Measurements from ENCODE around the gene S1PR3.

The S1PR3 gene

DNA sequence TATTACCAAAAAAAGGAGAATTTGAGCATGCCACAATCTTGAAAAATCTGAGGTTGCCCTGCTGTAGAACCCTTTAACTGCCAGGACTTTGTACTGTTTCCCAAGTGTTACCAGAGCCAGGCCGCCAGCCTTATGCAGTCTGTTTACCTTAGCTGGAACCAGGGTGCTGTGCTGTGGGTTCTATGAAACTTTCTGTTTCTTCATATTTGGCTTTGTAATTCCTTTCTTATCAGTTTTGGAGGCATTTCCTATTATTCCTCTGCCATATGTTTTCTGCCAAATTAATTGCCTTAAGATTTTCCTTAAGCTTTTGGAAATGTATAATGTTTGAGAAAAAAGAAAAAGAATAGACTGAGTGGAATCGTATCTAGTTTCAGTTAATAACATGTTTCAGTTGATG lies 2.1 kb downstream of the S1PR3 start:
- H3K9me3 ChIP-seq (ENCODE audit: low read length), result no peaks in the 10 kb centered on the region
- H3K4me3 ChIP-seq (ENCODE audit: low read depth, low read length, poor library complexity, severe bottlenecking), result no peak overlapping the region
- no peaks in the 10 kb centered on the region for H3K27me3 ChIP-seq (ENCODE audit: insufficient read depth, low read length)
- no peaks in the 10 kb centered on the region for H3F3A ChIP-seq (ENCODE audit: insufficient read depth, low read length)
- H3K36me3 ChIP-seq (ENCODE audit: insufficient read depth, low read length), result no peaks in the 10 kb centered on the region
- H3K4me2 ChIP-seq (ENCODE audit: low read length), result 0 out of 2 replicates have a peak overlapping the region, but pooled peaks have one; percentile 2
- H3K4me1 ChIP-seq (ENCODE audit: insufficient read depth, low read length, severe bottlenecking), result peaks cover 74% of the 10 kb centered on the region
- H3K79me2 ChIP-seq (ENCODE audit: insufficient read depth, low read length), result no peaks in the 10 kb centered on the region
- H3K9ac ChIP-seq (ENCODE audit: low read length), result no peak overlapping the region
- H3K9me2 ChIP-seq (ENCODE audit: low read depth, low read length), result no peaks in the 10 kb centered on the region
- TF ChIP-seq, protein P1, sequence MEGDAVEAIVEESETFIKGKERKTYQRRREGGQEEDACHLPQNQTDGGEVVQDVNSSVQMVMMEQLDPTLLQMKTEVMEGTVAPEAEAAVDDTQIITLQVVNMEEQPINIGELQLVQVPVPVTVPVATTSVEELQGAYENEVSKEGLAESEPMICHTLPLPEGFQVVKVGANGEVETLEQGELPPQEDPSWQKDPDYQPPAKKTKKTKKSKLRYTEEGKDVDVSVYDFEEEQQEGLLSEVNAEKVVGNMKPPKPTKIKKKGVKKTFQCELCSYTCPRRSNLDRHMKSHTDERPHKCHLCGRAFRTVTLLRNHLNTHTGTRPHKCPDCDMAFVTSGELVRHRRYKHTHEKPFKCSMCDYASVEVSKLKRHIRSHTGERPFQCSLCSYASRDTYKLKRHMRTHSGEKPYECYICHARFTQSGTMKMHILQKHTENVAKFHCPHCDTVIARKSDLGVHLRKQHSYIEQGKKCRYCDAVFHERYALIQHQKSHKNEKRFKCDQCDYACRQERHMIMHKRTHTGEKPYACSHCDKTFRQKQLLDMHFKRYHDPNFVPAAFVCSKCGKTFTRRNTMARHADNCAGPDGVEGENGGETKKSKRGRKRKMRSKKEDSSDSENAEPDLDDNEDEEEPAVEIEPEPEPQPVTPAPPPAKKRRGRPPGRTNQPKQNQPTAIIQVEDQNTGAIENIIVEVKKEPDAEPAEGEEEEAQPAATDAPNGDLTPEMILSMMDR (IDR thresholded peaks at IDR 0.05; ENCODE audit: low read length), result no peak
- no peak for TF ChIP-seq EZH2 (IDR thresholded peaks at IDR 0.05; ENCODE audit: borderline replicate concordance, low read length)
- H3K27ac ChIP-seq (ENCODE audit: low read depth, low read length, poor library complexity, severe bottlenecking), result peak overlapping the region; percentile 85
- H4K20me1 ChIP-seq (ENCODE audit: insufficient read depth, low read length), result no peaks in the 10 kb centered on the region
- H2AFZ ChIP-seq (ENCODE audit: low read length), result no peak overlapping the region

DNA sequence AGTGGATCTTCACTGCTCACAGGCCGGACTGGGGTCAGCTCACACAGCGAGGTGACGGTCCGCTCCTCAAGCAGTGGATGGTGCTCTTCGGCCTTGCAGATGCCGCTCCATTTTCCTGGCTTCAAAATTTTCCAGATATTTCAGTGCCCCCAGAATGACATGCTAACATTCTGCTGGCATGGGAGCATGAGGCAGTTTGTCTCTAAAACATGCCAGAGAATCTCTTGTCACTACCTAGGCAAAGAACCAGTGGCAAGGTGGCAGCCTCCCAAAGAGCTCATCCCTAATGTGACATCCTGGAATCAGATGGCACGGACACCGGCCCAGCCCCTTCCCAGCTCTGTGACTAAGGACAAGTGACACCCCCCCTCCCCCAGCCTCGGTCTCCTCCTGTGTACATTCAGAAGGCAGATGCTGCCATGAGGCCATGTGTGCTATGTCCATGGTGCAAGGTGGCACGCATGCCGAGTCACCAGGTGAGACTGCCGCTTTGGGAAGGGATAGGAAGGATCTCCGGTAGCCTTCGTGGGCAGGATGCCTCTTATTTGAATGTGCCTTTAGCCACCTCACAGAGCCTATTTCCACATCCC lies 2.7 kb downstream of the S1PR3 start:
- Histone ChIP-seq H3K27me3 (ENCODE audit: insufficient read depth, low read length) (no peaks in the 10 kb centered on the region), H4K20me1 (ENCODE audit: insufficient read depth, low read length) (no peaks in the 10 kb centered on the region), H3F3A (ENCODE audit: insufficient read depth, low read length) (no peaks in the 10 kb centered on the region), H3K27ac (ENCODE audit: low read depth, low read length, poor library complexity, severe bottlenecking) (peak overlapping the region; percentile 85), H3K9ac (ENCODE audit: low read length) (peak overlapping the region; percentile 44; the same call in 1 of the 2 replicates), H3K79me2 (ENCODE audit: insufficient read depth, low read length) (no peaks in the 10 kb centered on the region), H2AFZ (ENCODE audit: low read length) (no peak overlapping the region), H3K9me3 (ENCODE audit: low read length) (no peaks in the 10 kb centered on the region), H3K4me1 (ENCODE audit: insufficient read depth, low read length, severe bottlenecking) (peaks cover 74% of the 10 kb centered on the region), H3K9me2 (ENCODE audit: low read depth, low read length) (no peaks in the 10 kb centered on the region), H3K4me3 (ENCODE audit: low read depth, low read length, poor library complexity, severe bottlenecking) (no peak overlapping the region), H3K36me3 (ENCODE audit: insufficient read depth, low read length) (no peaks in the 10 kb centered on the region), H3K4me2 (ENCODE audit: low read length) (peak overlapping the region; percentile 58; the same call in 1 of the 2 replicates)
- TF ChIP-seq EZH2 (IDR thresholded peaks at IDR 0.05; ENCODE audit: borderline replicate concordance, low read length), result no peak
- TF ChIP-seq, protein P1 (IDR thresholded peaks at IDR 0.05; ENCODE audit: low read length), result no peak

DNA sequence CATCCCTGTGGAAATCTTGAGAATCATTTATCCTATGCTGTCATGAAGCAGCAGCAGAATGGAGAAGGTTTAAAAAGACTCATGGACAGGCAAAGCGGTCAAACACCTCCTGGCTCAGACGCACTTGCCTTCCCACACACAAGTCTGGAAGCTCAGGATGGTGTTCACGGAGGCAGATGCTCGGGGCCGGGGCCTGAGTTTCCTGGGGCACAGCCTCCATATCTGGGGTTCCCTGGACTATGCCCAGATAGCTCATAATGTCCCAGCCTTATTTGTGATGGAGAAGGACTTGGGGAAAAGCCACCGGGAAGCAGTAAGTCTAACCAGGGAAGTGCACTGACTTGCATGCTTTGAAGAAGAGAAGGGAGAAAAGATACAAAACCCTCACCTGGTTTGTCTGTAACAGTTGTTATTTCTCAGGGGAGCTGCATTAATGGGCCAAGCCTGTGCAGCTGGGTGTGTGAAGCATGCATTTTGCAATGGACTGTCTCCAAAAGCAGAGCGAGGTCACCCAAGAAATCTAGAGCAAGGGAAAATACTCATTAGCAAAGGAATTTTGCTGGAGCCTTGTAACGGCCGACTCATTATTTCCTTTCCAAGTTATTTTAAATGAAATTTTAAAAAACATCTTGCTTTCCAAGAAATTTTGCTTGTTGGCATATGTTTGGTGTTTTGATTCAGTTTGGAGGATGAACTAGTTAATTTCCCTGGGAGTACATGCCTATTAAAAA lies 3.4 kb downstream of the S1PR3 start:
- no peak overlapping the region for H3K4me3 ChIP-seq (ENCODE audit: low read depth, low read length, poor library complexity, severe bottlenecking)
- H3K36me3 ChIP-seq (ENCODE audit: insufficient read depth, low read length), result no peaks in the 10 kb centered on the region
- H3K9me2 ChIP-seq (ENCODE audit: low read depth, low read length), result no peaks in the 10 kb centered on the region
- H3K4me1 ChIP-seq (ENCODE audit: insufficient read depth, low read length, severe bottlenecking), result peaks cover 73% of the 10 kb centered on the region
- peak overlapping the region; percentile 85 for H3K27ac ChIP-seq (ENCODE audit: low read depth, low read length, poor library complexity, severe bottlenecking)
- no peaks in the 10 kb centered on the region for H3F3A ChIP-seq (ENCODE audit: insufficient read depth, low read length)
- no peaks in the 10 kb centered on the region for H3K79me2 ChIP-seq (ENCODE audit: insufficient read depth, low read length)
- peak overlapping the region; percentile 58; the same call in 1 of the 2 replicates for H3K4me2 ChIP-seq (ENCODE audit: low read length)
- H2AFZ ChIP-seq (ENCODE audit: low read length), result no peak overlapping the region
- TF ChIP-seq EZH2 (IDR thresholded peaks at IDR 0.05; ENCODE audit: borderline replicate concordance, low read length), result no peak
- H3K9me3 ChIP-seq (ENCODE audit: low read length), result no peaks in the 10 kb centered on the region
- no peaks in the 10 kb centered on the region for H4K20me1 ChIP-seq (ENCODE audit: insufficient read depth, low read length)
- H3K27me3 ChIP-seq (ENCODE audit: insufficient read depth, low read length), result no peaks in the 10 kb centered on the region
- peak overlapping the region; percentile 44 for H3K9ac ChIP-seq (ENCODE audit: low read length)

Measured in OCI-LY1 (cell line).